AG10803 (cell line): ENCODE data around the gene FNDC11.
A peak's percentile ranks its signal among the peaks of the same experiment; 100 is the strongest.

Source experiments
- DNase-seq: peaks from one replicate; pipeline ENCODE4 v3.0.0; 2010; ENCODE audit warnings: low read depth
- H3K4me3 ChIP-seq: 2 replicates; pipeline ENCODE4 v1.5.1; 2011; ENCODE audit warnings: mild to moderate bottlenecking, low read length, control low read depth
- CTCF ChIP-seq: conservative IDR thresholded peaks from 2 replicates; pipeline ENCODE4 v1.5.1; 2011; ENCODE audit warnings: mild to moderate bottlenecking, low read length, control low read depth, inconsistent platforms

FNDC11 gene

GRCh38 chr20:63551068-63551467, 2.9 kb upstream of the FNDC11 start:
- no peak for DNase-seq
- no peak overlapping the region for H3K4me3 ChIP-seq
- TF ChIP-seq CTCF: no peak

DNA sequence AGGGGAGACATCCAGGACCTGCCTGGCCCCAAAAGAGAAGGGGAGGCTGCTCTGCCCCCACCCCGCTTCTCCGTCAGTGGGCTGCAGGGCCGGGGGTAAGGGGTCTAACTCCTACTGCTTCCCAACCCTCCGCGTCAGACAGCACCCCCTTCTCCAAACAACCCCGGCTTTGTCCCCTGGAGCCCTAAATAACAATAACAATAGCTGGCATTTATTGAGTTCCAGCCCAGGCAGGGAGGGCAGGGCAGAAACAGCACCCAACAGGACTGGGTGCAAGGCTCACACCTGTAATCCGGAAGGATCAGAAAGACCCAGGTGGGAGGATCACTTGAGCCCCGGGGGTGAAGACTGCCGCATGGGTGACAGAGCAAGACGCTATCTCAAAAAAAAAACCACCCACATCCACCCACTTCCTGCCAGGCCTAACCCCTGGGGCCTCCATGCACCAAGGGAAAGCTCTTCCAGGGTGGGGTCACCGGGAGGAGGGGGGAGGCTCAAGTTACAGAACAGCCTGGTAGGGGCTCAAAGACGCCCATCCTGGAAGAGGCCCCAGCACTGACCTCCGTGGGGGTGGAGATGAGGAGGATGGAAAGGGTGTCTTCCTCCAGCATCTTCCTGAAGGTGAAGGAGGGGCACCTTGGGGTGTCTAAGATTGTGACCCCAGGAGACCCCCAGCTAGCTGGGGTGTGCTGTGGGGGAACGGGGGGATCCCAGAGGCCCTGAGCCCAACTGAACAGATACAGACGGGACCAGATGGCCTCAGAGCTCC, 1.3 kb upstream of the FNDC11 start:
- H3K4me3 ChIP-seq: no peak overlapping the region
- TF ChIP-seq CTCF: no peak
- no peak for DNase-seq

- H3K4me3 ChIP-seq: peak overlapping the region; percentile 66
- peak; percentile 76 for DNase-seq
- no peak for TF ChIP-seq CTCF
Observed at GRCh38 chr20:63553251-63553932, 567 bp upstream of the FNDC11 start.

DNA sequence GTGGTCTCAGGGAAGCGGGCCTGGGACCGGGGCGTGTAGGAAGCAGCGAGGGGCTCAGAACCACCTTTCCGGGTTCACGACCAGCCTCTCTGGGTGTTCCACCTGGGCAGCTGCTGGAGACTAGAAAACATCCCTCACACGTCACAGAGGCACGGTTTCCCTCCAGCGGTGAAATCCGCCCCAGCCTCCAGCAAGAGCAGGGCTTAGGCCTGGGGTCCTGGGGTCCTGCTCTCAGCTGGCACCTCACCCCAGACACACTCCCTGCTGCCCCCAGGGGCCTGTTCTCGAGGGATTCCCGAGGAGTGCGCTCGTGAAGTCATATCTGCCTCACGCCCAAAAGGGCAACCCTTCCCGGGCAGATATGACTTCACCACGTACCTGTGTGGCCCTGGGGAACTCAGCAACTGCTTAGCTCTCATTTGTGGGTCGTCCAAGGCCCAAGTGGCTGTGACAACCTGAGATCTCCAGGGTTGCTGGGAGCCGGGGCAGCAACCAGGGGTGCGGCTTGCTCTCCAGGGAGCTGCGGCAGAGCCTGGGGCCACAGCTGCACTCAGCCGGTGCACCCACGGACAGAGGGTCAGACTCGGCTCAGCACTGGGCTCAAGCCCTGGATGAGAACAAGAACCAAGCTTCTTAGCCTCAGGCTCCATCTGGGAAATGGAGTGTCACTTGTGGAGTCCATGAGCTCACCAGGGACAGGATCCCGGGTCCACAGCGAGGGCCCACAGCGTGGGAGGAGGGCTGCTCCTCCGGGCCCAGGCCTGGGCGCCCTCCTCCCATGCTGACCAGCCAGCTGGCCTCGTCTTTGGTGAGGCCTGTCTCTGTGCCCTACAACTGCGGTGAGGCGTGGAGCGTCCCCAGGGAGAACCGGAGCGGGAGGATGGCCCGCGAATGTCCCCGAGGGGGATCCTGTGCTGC, 661 bp downstream of the FNDC11 start:
- no peak for TF ChIP-seq CTCF
- peak overlapping the region; percentile 66 for H3K4me3 ChIP-seq

DNA sequence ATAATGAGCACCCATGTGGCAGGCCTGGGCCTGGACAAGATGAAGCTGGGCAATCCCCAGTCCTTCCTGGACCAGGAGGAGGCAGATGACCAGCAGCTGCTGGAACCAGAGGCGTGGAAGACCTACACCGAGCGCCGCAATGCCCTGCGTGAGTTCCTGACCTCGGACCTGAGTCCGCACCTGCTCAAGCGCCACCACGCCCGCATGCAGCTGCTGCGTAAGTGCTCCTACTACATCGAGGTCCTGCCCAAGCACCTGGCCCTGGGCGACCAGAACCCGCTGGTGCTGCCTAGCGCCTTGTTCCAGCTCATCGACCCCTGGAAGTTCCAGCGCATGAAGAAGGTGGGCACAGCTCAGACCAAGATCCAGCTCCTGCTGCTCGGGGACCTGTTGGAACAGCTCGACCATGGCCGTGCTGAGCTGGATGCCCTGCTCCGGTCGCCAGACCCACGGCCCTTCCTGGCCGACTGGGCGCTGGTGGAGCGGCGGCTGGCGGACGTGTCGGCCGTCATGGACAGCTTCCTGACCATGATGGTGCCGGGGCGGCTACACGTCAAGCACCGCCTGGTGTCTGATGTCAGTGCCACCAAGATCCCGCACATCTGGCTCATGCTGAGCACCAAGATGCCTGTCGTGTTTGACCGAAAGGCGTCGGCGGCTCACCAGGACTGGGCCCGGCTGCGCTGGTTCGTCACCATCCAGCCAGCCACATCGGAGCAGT, 1.9 kb downstream of the FNDC11 start:
- DNase-seq: no peak
- H3K4me3 ChIP-seq: no peak overlapping the region
- no peak for TF ChIP-seq CTCF

More for the DNA sequence above, 661 bp downstream of the FNDC11 start:
- DNase-seq: no peak

- no peak for TF ChIP-seq CTCF
- DNase-seq: no peak
- no peak overlapping the region for H3K4me3 ChIP-seq
Observed at GRCh38 chr20:63556873-63557478, 3.0 kb downstream of the FNDC11 start.
